ENCODE measurements around the gene SIRPD. TPM values are rescaled to one million over a fixed set of nuclear protein-coding genes. Genes with fewer than 3 reads are reported as not detected.

Gene SIRPD
- total RNA-seq, 1 donor from 2014 or later, result not detected

DNA sequence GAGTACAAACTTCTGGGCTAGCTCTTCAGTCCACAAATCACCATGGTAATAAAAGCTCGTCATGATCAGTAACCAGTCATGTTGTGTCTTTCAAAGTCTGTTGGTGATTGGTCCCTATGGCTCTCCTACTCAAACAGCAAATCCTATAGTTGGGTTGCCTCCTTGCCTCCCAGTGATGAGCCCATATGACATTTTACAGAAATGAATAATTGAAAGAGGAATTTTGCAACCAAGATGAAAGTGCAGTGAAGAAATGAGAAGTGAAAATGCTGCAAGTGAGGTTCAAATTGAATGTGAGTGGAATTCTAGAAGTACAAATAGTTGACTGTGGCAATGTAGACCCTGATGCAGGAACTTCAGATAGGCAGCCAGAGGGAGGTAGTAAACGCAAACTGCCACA is 5.1 kb upstream of the SIRPD start:
- H3K9me3 Mint-ChIP-seq, result no peaks in the 10 kb centered on the region
- H3K4me1 Mint-ChIP-seq (ENCODE audit: unreplicated experiment), result no peaks in the 10 kb centered on the region
- peaks cover 19% of the 10 kb centered on the region for H3K27me3 Mint-ChIP-seq
- H3K4me3 Mint-ChIP-seq, result no peak overlapping the region
- no peak overlapping the region for H3K27ac Mint-ChIP-seq
- H3K36me3 Mint-ChIP-seq, result no peaks in the 10 kb centered on the region
- DNase-seq (ENCODE audit: extremely low spot score, unreplicated experiment), result no peak
- TF ChIP-seq, protein P1, sequence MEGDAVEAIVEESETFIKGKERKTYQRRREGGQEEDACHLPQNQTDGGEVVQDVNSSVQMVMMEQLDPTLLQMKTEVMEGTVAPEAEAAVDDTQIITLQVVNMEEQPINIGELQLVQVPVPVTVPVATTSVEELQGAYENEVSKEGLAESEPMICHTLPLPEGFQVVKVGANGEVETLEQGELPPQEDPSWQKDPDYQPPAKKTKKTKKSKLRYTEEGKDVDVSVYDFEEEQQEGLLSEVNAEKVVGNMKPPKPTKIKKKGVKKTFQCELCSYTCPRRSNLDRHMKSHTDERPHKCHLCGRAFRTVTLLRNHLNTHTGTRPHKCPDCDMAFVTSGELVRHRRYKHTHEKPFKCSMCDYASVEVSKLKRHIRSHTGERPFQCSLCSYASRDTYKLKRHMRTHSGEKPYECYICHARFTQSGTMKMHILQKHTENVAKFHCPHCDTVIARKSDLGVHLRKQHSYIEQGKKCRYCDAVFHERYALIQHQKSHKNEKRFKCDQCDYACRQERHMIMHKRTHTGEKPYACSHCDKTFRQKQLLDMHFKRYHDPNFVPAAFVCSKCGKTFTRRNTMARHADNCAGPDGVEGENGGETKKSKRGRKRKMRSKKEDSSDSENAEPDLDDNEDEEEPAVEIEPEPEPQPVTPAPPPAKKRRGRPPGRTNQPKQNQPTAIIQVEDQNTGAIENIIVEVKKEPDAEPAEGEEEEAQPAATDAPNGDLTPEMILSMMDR (conservative IDR thresholded peaks at IDR 0.05), result no peak

DNA sequence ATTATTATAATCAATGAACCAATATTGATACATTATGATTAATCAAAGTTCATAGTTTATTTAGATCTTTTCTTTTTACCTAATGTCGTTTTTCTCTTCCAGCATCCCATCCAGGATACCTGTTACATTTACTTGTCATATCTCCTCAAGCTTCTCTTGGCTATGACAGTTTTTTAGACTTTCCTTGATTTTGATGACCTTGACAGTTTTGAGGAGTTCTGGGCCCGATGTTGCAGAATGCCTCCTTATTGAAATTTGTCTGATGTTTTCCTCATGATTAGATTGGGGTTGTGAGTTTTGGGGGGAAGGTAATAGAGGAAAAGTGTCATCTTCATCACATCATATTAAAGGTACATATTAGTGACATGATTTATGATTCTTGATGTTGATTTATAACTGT is 3.8 kb upstream of the SIRPD start:
- H3K4me1 Mint-ChIP-seq (ENCODE audit: unreplicated experiment), result no peaks in the 10 kb centered on the region
- TF ChIP-seq, protein P1 (conservative IDR thresholded peaks at IDR 0.05), result no peak
- H3K4me3 Mint-ChIP-seq, result no peak overlapping the region
- no peaks in the 10 kb centered on the region for H3K36me3 Mint-ChIP-seq
- H3K27ac Mint-ChIP-seq, result no peak overlapping the region
- H3K27me3 Mint-ChIP-seq, result peaks cover 21% of the 10 kb centered on the region
- no peaks in the 10 kb centered on the region for H3K9me3 Mint-ChIP-seq
- DNase-seq (ENCODE audit: extremely low spot score, unreplicated experiment), result no peak

DNA sequence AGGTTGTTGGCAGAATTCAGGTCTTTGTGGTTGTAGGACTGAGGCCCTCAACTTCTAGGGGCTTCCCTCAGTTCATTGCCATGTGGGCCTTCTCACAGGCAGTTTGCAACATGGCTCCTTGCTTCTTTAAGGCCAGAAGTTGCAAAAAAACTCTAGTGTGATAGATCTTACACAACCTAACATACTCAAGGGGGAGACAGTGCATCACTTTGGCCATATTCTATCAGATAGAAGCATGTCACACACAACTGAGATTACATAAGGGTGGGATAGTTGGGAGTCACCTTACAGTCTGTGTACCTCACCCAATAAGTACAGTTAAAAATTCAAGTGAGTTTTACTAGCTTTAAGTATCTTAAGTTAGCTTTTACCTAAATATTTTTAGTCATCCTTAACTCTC is 1.6 kb downstream of the SIRPD start:
- TF ChIP-seq, protein P1 (conservative IDR thresholded peaks at IDR 0.05), result no peak
- no peak for DNase-seq (ENCODE audit: extremely low spot score, unreplicated experiment)
- H3K9me3 Mint-ChIP-seq, result no peaks in the 10 kb centered on the region
- H3K36me3 Mint-ChIP-seq, result no peaks in the 10 kb centered on the region
- no peaks in the 10 kb centered on the region for H3K4me1 Mint-ChIP-seq (ENCODE audit: unreplicated experiment)
- H3K27ac Mint-ChIP-seq, result no peak overlapping the region
- H3K27me3 Mint-ChIP-seq, result peaks cover 25% of the 10 kb centered on the region
- no peak overlapping the region for H3K4me3 Mint-ChIP-seq

DNA sequence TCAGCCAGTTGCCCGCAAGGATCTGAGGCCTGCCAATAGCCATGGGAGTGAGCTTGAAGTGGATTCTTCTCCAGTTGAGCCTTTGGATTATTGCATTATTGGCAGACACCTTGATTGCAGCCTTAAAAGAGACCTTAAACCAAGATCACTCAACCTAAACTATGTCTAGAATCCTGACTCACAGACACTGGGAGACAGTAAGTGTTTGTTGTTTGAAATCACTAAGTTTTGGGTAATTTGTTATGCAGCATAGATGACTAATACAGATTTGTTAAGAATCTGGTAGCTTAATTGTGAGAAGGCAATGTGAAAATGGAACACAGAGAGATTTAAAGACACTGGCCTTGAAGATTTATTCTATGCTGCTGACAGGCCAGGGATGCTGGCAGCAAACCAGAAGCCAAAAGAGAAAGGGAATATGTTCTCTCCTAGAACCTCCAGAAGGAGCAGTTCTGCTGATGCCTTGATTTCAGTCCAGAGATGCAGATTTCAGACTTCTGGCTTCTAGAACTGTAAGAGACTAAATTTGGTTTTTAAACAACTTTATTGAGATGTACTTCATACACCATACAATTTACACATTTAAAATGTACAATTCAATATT is 17.6 kb downstream of the SIRPD start:
- H3K4me1 Mint-ChIP-seq (ENCODE audit: unreplicated experiment), result no peaks in the 10 kb centered on the region
- TF ChIP-seq, protein P1 (conservative IDR thresholded peaks at IDR 0.05), result no peak
- H3K9me3 Mint-ChIP-seq, result no peaks in the 10 kb centered on the region
- no peak for DNase-seq (ENCODE audit: extremely low spot score, unreplicated experiment)
- H3K27me3 Mint-ChIP-seq, result peaks cover 46% of the 10 kb centered on the region
- H3K36me3 Mint-ChIP-seq, result no peaks in the 10 kb centered on the region
- H3K4me3 Mint-ChIP-seq, result no peak overlapping the region
- no peak overlapping the region for H3K27ac Mint-ChIP-seq

DNA sequence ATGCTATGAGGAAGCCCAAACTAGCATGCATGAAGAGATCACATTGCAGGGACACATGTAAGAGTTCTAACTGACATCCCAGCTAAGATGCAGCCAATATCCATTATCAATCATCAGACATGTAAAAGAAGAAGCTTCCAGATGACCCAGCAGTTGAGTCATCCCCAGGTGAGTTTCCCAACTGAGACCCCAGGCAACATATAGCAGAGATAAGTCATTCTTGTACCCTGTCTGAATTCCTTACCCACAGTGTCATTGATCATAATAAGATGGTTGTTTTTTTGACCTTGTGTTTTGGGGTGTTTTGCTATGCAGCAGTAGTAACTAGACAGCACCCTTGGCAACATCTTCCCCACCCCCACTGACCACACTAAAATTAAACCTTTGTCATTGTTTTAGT is 18.9 kb downstream of the SIRPD start:
- TF ChIP-seq, protein P1 (conservative IDR thresholded peaks at IDR 0.05), result no peak
- Mint-ChIP-seq H3K27ac (no peak overlapping the region), H3K9me3 (no peaks in the 10 kb centered on the region), H3K4me3 (no peak overlapping the region), H3K4me1 (ENCODE audit: unreplicated experiment) (no peaks in the 10 kb centered on the region), H3K27me3 (peaks cover 38% of the 10 kb centered on the region), H3K36me3 (no peaks in the 10 kb centered on the region)
- DNase-seq (ENCODE audit: extremely low spot score, unreplicated experiment), result no peak

DNA sequence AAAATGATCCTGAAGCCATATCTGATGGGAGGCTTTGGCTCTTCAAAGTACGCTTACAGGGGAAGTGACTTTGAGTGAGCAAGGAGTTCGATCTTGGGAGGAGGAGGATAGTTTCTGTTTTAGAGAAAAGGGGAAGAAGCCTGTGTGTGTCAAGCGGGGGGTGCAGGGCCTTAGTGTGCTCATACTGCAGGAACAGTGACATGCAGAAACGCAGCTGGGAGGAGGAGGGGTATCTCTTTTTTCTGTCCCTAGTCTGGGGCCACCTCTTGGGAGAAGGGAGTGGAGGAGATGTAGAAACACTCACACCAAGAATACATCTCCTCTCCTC is 19.8 kb downstream of the SIRPD start:
- no peak overlapping the region for H3K27ac Mint-ChIP-seq
- H3K27me3 Mint-ChIP-seq, result peaks cover 33% of the 10 kb centered on the region
- no peaks in the 10 kb centered on the region for H3K4me1 Mint-ChIP-seq (ENCODE audit: unreplicated experiment)
- H3K4me3 Mint-ChIP-seq, result no peak overlapping the region
- no peaks in the 10 kb centered on the region for H3K36me3 Mint-ChIP-seq
- no peak for DNase-seq (ENCODE audit: extremely low spot score, unreplicated experiment)
- TF ChIP-seq, protein P1 (conservative IDR thresholded peaks at IDR 0.05), result no peak
- no peaks in the 10 kb centered on the region for H3K9me3 Mint-ChIP-seq

Measured in type B pancreatic cell (in vitro differentiated cells).